Skeletal muscle satellite cell (primary cell): ENCODE data around the gene STAG1.
"Not testable (repeated sequence)": the region's sequence is repeated elsewhere in the genome, so short reads cannot be mapped to it uniquely, and the experiment has no call there.

Source experiments
- H3K27me3 ChIP-seq: 2 replicates; pipeline ENCODE4 v1.7.0; 2013; ENCODE audit warnings: low read length; ENCODE audit not compliant: control insufficient read depth, insufficient read depth
- H3K36me3 ChIP-seq: 2 replicates; pipeline ENCODE4 v1.7.0; 2013; ENCODE audit warnings: mild to moderate bottlenecking, control low read depth, low read length; ENCODE audit not compliant: insufficient read depth
- H3K4me1 ChIP-seq: 2 replicates; pipeline ENCODE4 v1.7.0; 2013; ENCODE audit warnings: low read length; ENCODE audit not compliant: control insufficient read depth, insufficient read depth
- H3K4me2 ChIP-seq: 2 replicates; pipeline ENCODE4 v1.7.0; 2013; ENCODE audit warnings: mild to moderate bottlenecking, low read length
- H3K4me3 ChIP-seq: 2 replicates; pipeline ENCODE4 v1.7.0; 2013; ENCODE audit warnings: low read length
- H3K9ac ChIP-seq: 2 replicates; pipeline ENCODE4 v1.7.0; 2013; ENCODE audit warnings: mild to moderate bottlenecking, low read depth, low read length, moderate library complexity
- H3K9me3 ChIP-seq: replicated peaks from 2 replicates; pipeline ENCODE4 v1.7.0; 2013; ENCODE audit warnings: mild to moderate bottlenecking, control low read depth, low read length

STAG1 gene

GRCh38 chr3:136532766-136533165 is 219.4 kb downstream of the STAG1 start:
- H3K4me2 ChIP-seq, result no peak overlapping the region
- H3K4me3 ChIP-seq, result no peak overlapping the region
- no peaks in the 10 kb centered on the region for H3K27me3 ChIP-seq
- no peaks in the 10 kb centered on the region for H3K4me1 ChIP-seq
- H3K9ac ChIP-seq, result no peak overlapping the region
- no peaks in the 10 kb centered on the region for H3K9me3 ChIP-seq
- no peaks in the 10 kb centered on the region for H3K36me3 ChIP-seq

GRCh38 chr3:136518102-136518501 is 234.1 kb downstream of the STAG1 start:
- Histone ChIP-seq H3K4me3 (no peak overlapping the region), H3K4me1 (no peaks in the 10 kb centered on the region), H3K36me3 (no peaks in the 10 kb centered on the region), H3K9ac (no peak overlapping the region), H3K9me3 (no peaks in the 10 kb centered on the region), H3K27me3 (no peaks in the 10 kb centered on the region), H3K4me2 (no peak overlapping the region)

DNA sequence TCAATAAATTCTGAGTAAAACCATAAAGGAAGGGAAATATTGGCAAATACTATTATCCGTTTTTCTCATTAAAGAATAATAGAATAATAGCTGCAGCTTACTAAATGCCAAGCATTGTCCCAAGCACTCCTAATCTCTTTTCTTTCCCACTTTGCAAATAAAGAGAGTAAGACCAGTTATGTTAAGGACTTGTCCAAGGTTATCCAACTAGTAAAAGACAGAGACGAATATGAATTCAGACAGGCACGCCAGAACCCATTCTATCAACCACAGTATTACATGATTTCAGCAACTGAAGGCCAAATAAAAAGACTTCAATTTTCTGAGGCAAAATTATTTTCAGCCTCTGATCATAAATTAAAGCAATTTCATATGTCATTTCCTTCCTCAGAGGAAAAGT is 235.5 kb downstream of the STAG1 start:
- Histone ChIP-seq H3K27me3 (no peaks in the 10 kb centered on the region), H3K9ac (no peak overlapping the region), H3K9me3 (no peaks in the 10 kb centered on the region), H3K4me1 (no peaks in the 10 kb centered on the region), H3K36me3 (no peaks in the 10 kb centered on the region), H3K4me2 (no peak overlapping the region), H3K4me3 (no peak overlapping the region)

DNA sequence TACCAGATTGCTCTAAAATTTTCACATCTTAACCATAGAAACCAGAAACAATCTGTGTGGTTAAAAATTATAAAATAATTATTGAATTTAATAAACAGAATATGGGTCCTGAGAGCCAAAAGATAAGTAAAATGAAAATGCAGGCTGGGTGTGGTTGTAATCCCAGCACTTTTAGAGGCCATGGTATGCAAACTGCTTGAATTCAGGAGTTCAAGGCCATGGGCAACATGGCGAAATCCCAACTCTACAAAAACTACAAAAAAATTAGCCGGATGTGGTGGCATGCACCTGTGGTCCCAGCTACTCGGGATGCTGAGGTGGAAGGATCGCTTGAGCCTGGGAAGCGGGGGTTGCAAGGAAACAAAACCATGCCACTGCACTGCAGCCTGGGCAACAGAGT is 236.1 kb downstream of the STAG1 start:
- Histone ChIP-seq H3K4me2 (no peak overlapping the region), H3K4me3 (no peak overlapping the region), H3K36me3 (no peaks in the 10 kb centered on the region), H3K9me3 (no peaks in the 10 kb centered on the region), H3K27me3 (no peaks in the 10 kb centered on the region), H3K9ac (no peak overlapping the region), H3K4me1 (no peaks in the 10 kb centered on the region)

DNA sequence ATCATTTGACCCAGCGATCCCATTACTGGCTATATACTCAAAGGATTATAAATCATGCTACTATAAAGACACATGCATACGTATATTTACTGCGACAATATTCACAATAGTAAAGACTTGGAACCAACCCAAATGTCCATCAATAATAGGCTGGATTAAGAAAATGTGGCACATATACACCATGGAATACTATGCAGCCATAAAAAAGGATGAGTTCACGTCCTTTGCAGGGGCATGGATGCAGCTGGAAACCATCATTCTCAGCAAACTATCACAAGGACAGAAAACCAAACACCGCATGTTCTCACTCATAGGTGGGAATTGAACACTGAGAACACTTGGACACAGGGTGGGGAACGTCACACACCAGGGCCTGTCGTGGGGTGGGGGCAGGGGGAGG is 237.6 kb downstream of the STAG1 start:
- H3K4me2 ChIP-seq, H3K4me3 ChIP-seq, H3K27me3 ChIP-seq, H3K4me1 ChIP-seq, H3K9ac ChIP-seq, H3K36me3 ChIP-seq, H3K9me3 ChIP-seq: not testable (repeated sequence)

DNA sequence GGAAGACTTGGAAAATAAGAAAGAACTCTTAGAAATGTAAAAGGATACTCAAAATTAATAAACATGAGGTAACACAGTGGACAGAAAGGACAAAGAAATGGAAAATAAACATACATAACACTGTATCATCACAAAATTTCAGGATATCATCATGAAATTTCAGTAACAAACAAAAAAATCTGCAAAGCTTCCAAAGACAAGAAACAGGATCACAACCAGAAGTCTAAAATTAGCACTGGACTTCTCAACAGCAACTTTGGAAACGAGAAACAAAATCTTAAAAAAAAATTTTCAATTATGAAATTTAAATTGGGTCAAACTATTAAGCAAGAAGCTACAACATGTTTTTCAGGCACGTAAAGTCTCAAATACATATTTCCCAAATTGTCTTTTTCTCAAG is 238.8 kb downstream of the STAG1 start:
- H3K36me3 ChIP-seq, result no peaks in the 10 kb centered on the region
- no peak overlapping the region for H3K4me3 ChIP-seq
- H3K27me3 ChIP-seq, result no peaks in the 10 kb centered on the region
- no peaks in the 10 kb centered on the region for H3K4me1 ChIP-seq
- H3K9ac ChIP-seq, result no peak overlapping the region
- no peaks in the 10 kb centered on the region for H3K9me3 ChIP-seq
- no peak overlapping the region for H3K4me2 ChIP-seq

DNA sequence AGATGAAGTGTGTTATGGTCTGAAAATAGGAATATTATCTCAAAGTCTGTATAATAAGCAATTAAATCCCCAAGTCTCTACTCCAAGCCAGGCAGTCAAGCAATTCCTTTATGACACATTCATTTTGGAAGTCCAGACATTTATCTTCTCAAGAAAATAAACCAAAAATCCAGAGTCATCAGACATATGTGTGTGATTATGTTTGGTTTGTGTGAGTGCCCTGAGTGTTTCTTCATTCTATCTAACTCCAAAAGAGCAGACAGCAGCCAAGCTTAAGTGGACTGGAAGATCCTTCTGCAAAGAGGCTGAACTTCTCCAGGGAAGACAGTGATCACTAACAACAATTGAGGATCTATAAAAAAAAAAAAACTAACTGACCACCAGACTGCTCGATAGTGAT is 239.8 kb downstream of the STAG1 start:
- no peak overlapping the region for H3K4me2 ChIP-seq
- H3K4me1 ChIP-seq, result no peaks in the 10 kb centered on the region
- no peak overlapping the region for H3K9ac ChIP-seq
- H3K36me3 ChIP-seq, result no peaks in the 10 kb centered on the region
- no peaks in the 10 kb centered on the region for H3K9me3 ChIP-seq
- H3K27me3 ChIP-seq, result no peaks in the 10 kb centered on the region
- H3K4me3 ChIP-seq, result no peak overlapping the region

DNA sequence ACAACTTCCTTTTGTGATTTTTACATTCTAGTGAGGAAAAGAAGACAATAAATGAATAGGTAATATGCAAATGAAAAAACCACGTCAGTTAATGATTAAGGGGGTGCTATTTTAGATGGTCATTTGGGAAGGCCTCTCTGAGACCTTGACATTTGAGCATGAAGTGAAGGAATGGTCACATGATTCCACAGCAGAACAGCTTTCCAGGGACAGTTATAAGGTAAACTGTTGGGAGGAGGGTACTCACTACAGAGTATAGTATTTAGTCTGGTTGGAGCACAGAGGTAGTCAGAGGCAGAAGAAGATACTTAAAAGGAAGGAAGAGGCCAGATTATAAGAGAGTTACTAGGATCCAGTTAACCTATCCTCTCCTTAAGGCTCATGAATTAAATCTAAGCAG is 246.5 kb downstream of the STAG1 start:
- no peaks in the 10 kb centered on the region for H3K9me3 ChIP-seq
- no peaks in the 10 kb centered on the region for H3K36me3 ChIP-seq
- H3K4me3 ChIP-seq, result no peak overlapping the region
- no peaks in the 10 kb centered on the region for H3K4me1 ChIP-seq
- no peaks in the 10 kb centered on the region for H3K27me3 ChIP-seq
- H3K9ac ChIP-seq, result no peak overlapping the region
- no peak overlapping the region for H3K4me2 ChIP-seq

- Histone ChIP-seq H3K4me2 (no peak overlapping the region), H3K9ac (no peak overlapping the region), H3K4me1 (no peaks in the 10 kb centered on the region), H3K4me3 (no peak overlapping the region), H3K9me3 (no peaks in the 10 kb centered on the region), H3K36me3 (no peaks in the 10 kb centered on the region), H3K27me3 (no peaks in the 10 kb centered on the region)
These were observed 249.1 kb downstream of the STAG1 start for GRCh38 chr3:136503056-136503455.

DNA sequence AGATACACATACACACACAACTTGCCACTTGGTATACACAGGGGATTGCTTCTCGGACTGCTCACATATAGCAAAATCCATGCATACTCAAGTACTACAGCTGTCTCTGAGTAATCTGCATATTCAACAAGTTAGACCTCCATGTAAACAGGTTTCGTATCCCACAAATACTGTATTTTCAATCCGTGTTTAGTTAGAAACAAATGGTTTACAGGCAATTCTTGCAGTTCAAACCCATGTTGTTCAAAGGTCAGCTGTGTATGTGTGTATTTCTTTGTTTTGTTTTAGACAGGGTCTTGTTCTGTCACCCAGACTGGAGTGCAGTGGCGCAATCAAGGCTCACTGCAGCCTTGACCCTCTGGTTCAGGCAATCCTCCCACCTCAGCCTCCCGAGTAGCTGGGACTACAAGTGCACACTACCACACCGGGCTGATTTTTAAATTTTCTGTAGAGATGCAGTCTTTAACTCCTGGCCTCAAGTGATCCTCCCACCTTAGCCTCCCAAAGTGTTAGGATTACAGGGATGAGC is 253.2 kb downstream of the STAG1 start:
- Histone ChIP-seq H3K36me3 (peaks cover under 1% of the 10 kb centered on the region), H3K4me2 (no peak overlapping the region), H3K27me3 (no peaks in the 10 kb centered on the region), H3K4me3 (no peak overlapping the region), H3K4me1 (no peaks in the 10 kb centered on the region), H3K9ac (no peak overlapping the region), H3K9me3 (no peaks in the 10 kb centered on the region)

DNA sequence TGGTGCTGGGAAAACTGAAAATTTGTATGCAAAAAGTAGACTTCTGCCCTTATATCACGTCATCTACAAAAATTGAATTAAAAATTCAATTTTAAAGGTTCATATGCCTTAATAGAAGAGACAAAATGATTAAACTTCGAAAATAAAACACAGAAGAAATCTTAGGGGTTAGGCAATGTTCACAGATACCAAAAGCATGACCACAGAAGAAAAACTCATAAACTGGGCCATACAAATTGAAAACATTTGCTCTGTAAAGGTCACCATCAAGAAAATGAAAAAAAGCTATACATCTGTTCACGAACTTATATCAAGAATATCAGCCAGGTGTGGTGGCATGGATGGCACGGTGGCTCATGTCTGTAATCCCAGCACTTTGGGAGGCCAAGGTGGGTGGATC is 257.0 kb downstream of the STAG1 start:
- Histone ChIP-seq H3K27me3 (no peaks in the 10 kb centered on the region), H3K4me2 (no peak overlapping the region), H3K9ac (no peak overlapping the region), H3K4me1 (no peaks in the 10 kb centered on the region), H3K36me3 (peaks cover 4% of the 10 kb centered on the region), H3K4me3 (no peak overlapping the region), H3K9me3 (no peaks in the 10 kb centered on the region)

DNA sequence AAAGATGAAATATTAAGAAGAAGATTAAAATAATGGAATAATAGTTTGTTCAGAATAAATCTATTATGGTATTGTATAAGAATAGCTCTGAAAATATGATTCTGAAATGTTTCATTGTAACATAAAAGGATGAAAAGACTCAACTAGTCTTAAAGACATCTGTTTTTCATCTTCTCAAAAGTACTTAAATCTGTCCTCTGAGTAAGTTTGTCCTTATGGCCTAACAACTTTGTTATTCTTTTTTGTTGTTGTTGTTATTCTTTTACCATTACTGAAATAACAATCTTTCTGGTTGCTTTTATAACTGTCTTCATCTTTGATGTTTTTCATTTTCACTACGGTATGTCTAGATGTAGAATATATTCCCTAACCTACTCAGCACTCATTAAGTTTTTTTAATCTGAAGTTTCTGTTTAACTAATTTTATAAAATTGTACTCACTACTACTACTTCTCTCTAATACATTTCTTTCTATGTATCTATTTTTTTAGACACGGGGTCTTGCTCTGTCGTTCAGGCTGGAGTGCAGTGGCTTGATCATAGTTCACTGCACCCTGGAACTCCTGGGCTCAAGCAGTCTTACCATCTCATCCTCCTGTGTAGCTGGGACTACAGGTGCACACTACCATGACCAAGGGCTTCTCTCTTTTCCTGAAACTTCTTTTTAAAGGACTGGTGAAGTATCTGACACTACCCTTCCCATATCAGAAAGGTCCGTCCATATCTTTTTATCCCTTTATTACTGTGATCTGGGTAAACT is 261.4 kb downstream of the STAG1 start:
- no peaks in the 10 kb centered on the region for H3K4me1 ChIP-seq
- peaks cover 11% of the 10 kb centered on the region for H3K36me3 ChIP-seq
- H3K4me3 ChIP-seq, result no peak overlapping the region
- no peak overlapping the region for H3K4me2 ChIP-seq
- no peak overlapping the region for H3K9ac ChIP-seq
- no peaks in the 10 kb centered on the region for H3K27me3 ChIP-seq
- no peaks in the 10 kb centered on the region for H3K9me3 ChIP-seq
